ENCODE measurements around the gene MIPEP.

MIPEP gene

DNA sequence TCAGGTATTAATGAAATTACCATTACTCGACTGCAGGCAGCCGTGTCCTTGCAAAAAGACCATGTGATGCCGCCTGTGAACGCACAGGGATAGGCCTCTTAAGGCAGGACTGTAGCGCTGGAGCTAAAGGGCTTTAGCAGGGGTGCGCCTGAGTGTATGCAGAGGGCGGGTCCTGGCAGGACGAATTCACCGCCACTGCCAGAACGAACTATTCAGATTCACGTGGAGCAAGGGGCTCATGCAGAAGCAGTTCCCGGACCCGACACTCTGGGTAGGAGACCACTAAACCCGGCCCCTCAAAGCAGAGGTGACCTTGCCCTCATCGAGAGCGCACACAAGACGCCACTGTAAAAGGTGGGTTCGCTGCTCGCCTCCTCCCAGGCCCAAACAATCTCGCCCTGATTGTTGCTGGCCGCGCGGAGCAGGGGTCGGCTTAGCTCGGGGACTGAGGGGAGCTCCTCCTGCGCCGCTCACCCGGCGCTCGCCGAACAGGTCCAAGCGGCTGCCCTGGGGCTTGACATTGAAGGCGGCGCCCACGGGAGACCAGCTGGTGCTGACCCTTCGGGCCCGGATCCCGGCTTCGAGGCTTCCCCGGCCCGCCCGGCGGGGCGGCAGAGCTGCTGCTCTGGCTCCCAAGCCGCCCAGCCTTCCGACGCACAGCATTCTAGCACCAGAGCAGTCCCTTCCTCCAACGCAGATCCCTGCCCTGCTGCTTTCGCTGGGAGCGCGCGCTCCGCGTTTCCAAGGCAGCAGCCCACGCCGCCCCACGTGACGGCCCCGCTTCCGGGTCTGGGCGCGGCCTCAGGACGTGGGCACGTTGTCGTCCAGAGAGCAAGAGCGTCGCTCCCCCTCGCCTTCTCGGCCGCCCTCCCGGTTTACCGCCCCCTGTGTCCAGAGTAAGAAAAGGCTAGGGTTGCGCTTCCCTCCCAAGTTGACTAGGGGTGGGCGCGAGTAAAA lies at the start of gene MIPEP:
MIPEP (minus strand) TSS at position 743 of the 957 bp plus-strand sequence; CDS start at position 663, 80 bp downstream.
- peak; percentile 93 for DNase-seq (ENCODE audit: low spot score)
- Mint-ChIP-seq H3K4me1 (ENCODE audit: low read depth) (peaks cover 21% of the 10 kb centered on the region), H3K27me3 (ENCODE audit: low read depth) (no peaks in the 10 kb centered on the region), H3K9me3 (no peaks in the 10 kb centered on the region), H3K4me3 (peak within 1 kb of the TSS; percentile 88), H3K36me3 (ENCODE audit: low read depth) (peaks cover 5% of the 10 kb centered on the region), H3K27ac (peak within 1 kb of the TSS; percentile 82)

GRCh38 chr13:23934520-23934919 lies 45.3 kb upstream of the MIPEP start:
- no peak overlapping the region for H3K4me3 Mint-ChIP-seq
- H3K27ac Mint-ChIP-seq: no peak overlapping the region
- no peaks in the 10 kb centered on the region for H3K9me3 Mint-ChIP-seq
- no peaks in the 10 kb centered on the region for H3K4me1 Mint-ChIP-seq (ENCODE audit: low read depth)
- H3K36me3 Mint-ChIP-seq (ENCODE audit: low read depth): no peaks in the 10 kb centered on the region
- peaks cover 48% of the 10 kb centered on the region for H3K27me3 Mint-ChIP-seq (ENCODE audit: low read depth)
- DNase-seq (ENCODE audit: low spot score): no peak

DNA sequence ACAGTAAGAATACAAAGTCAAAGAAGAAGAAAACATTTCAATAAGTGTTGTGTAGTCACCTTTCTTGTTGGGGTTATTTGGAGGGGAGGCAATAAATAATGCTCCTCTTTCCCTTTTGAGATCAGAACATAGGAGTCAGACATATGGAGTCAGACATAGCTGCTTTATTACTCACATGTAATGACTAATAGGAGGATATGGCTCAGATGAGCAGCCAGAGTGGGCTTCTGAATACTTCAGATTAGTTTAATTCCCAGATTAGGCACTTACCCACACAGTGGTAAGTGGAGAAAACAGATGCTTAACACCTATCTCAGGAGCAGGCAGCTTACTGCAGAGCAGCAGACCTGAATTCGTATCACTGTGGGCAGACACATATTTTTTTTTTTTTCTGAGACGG lies 39.8 kb upstream of the MIPEP start:
- no peaks in the 10 kb centered on the region for H3K36me3 Mint-ChIP-seq (ENCODE audit: low read depth)
- DNase-seq (ENCODE audit: low spot score): no peak
- no peak overlapping the region for H3K27ac Mint-ChIP-seq
- peaks cover 40% of the 10 kb centered on the region for H3K27me3 Mint-ChIP-seq (ENCODE audit: low read depth)
- H3K9me3 Mint-ChIP-seq: no peaks in the 10 kb centered on the region
- H3K4me3 Mint-ChIP-seq: no peak overlapping the region
- no peaks in the 10 kb centered on the region for H3K4me1 Mint-ChIP-seq (ENCODE audit: low read depth)

GRCh38 chr13:23923031-23923430 lies 33.8 kb upstream of the MIPEP start:
- H3K9me3 Mint-ChIP-seq: no peaks in the 10 kb centered on the region
- no peak overlapping the region for H3K4me3 Mint-ChIP-seq
- no peaks in the 10 kb centered on the region for H3K36me3 Mint-ChIP-seq (ENCODE audit: low read depth)
- H3K4me1 Mint-ChIP-seq (ENCODE audit: low read depth): no peaks in the 10 kb centered on the region
- DNase-seq (ENCODE audit: low spot score): no peak
- H3K27ac Mint-ChIP-seq: no peak overlapping the region
- peaks cover 42% of the 10 kb centered on the region for H3K27me3 Mint-ChIP-seq (ENCODE audit: low read depth)

- Mint-ChIP-seq H3K36me3 (ENCODE audit: low read depth) (no peaks in the 10 kb centered on the region), H3K27ac (no peak overlapping the region), H3K4me1 (ENCODE audit: low read depth) (no peaks in the 10 kb centered on the region), H3K9me3 (no peaks in the 10 kb centered on the region), H3K4me3 (no peak overlapping the region), H3K27me3 (ENCODE audit: low read depth) (peaks cover 47% of the 10 kb centered on the region)
- no peak for DNase-seq (ENCODE audit: low spot score)
These were observed 33.1 kb upstream of the MIPEP start for GRCh38 chr13:23922005-23922932.

GRCh38 chr13:23921451-23921888 lies 32.3 kb upstream of the MIPEP start:
- Mint-ChIP-seq H3K4me1 (ENCODE audit: low read depth) (no peaks in the 10 kb centered on the region), H3K9me3 (no peaks in the 10 kb centered on the region), H3K4me3 (no peak overlapping the region), H3K36me3 (ENCODE audit: low read depth) (no peaks in the 10 kb centered on the region), H3K27me3 (ENCODE audit: low read depth) (peaks cover 51% of the 10 kb centered on the region), H3K27ac (no peak overlapping the region)
- DNase-seq (ENCODE audit: low spot score): no peak

- Mint-ChIP-seq H3K27ac (no peak overlapping the region), H3K9me3 (no peaks in the 10 kb centered on the region), H3K27me3 (ENCODE audit: low read depth) (peaks cover 52% of the 10 kb centered on the region), H3K4me3 (no peak overlapping the region), H3K4me1 (ENCODE audit: low read depth) (no peaks in the 10 kb centered on the region), H3K36me3 (ENCODE audit: low read depth) (no peaks in the 10 kb centered on the region)
- DNase-seq (ENCODE audit: low spot score): no peak
These were observed 29.8 kb upstream of the MIPEP start for GRCh38 chr13:23919006-23919405.

DNA sequence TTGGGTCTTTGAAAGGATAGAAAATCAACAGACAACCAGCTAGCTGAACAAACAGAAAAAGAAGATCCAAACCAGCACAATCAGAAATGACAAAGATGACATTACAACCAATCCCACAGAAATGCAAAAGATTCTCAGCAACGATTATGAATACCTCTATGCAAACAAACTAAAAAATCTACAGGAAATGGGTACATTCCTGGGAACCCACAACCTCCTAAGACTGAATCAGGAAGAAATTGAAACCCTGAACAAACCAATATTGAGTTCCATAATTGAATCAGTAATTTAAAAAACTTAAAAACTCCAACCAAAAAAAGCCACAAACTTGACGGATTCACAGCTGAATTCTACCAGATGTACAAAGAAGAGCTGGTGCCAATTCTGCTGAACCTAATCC lies 29.0 kb upstream of the MIPEP start:
- H3K27ac Mint-ChIP-seq: no peak overlapping the region
- H3K4me1 Mint-ChIP-seq (ENCODE audit: low read depth): no peaks in the 10 kb centered on the region
- peaks cover 53% of the 10 kb centered on the region for H3K27me3 Mint-ChIP-seq (ENCODE audit: low read depth)

DNA sequence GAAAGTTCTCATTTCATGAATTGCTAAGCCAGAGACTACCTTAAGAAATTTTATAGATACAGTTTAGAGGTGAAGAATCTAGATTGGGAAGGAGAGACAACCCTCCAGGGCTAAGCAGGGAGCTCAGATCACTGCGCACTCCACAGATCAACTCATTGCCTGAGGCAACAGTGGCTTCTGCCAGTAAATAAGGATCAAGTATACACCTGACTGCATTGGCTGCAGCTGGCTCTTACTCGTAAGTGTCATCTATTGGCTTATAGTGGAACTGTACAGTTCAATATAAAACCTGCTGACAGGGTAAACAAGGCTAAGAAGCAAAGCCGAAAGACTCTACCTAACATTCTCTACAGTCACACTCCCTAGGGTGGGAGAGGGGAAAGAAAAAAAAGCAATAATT lies 26.1 kb upstream of the MIPEP start:
- H3K4me3 Mint-ChIP-seq: no peak overlapping the region
- H3K36me3 Mint-ChIP-seq (ENCODE audit: low read depth): no peaks in the 10 kb centered on the region
- H3K27ac Mint-ChIP-seq: no peak overlapping the region
- peaks cover 66% of the 10 kb centered on the region for H3K27me3 Mint-ChIP-seq (ENCODE audit: low read depth)
- H3K4me1 Mint-ChIP-seq (ENCODE audit: low read depth): peaks cover 1% of the 10 kb centered on the region
- no peak for DNase-seq (ENCODE audit: low spot score)
- H3K9me3 Mint-ChIP-seq: no peaks in the 10 kb centered on the region

More for the DNA sequence above, 29.0 kb upstream of the MIPEP start:
- no peaks in the 10 kb centered on the region for H3K9me3 Mint-ChIP-seq
- no peak for DNase-seq (ENCODE audit: low spot score)
- H3K4me3 Mint-ChIP-seq: no peak overlapping the region
- H3K36me3 Mint-ChIP-seq (ENCODE audit: low read depth): no peaks in the 10 kb centered on the region

- Mint-ChIP-seq H3K27ac (no peak overlapping the region), H3K36me3 (ENCODE audit: low read depth) (no peaks in the 10 kb centered on the region), H3K4me1 (ENCODE audit: low read depth) (peaks cover 1% of the 10 kb centered on the region), H3K27me3 (ENCODE audit: low read depth) (peaks cover 50% of the 10 kb centered on the region), H3K4me3 (no peak overlapping the region), H3K9me3 (no peaks in the 10 kb centered on the region)
- no peak for DNase-seq (ENCODE audit: low spot score)
These were observed 23.3 kb upstream of the MIPEP start for GRCh38 chr13:23912469-23912868.

DNA sequence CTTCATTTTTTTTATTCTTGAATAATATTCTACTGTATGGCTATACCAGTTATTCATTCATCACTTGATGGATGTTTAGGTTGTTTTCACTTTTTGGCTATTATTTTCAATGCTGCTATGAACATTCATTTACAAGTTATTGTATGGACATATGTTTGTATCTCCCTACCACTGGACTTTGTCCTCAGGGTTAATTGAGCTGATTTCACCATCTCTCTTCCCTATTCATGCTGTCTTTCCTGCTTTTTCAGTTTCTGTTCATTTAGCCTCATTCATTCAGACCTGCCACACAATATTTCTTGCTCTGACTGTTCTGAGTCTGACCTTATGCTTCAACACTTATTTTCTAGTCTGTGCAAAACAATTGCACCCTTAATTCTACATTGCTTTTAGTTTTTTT lies 20.4 kb upstream of the MIPEP start:
- Mint-ChIP-seq H3K4me1 (ENCODE audit: low read depth) (peaks cover 1% of the 10 kb centered on the region), H3K27me3 (ENCODE audit: low read depth) (peaks cover 46% of the 10 kb centered on the region), H3K9me3 (no peaks in the 10 kb centered on the region), H3K27ac (no peak overlapping the region), H3K4me3 (no peak overlapping the region), H3K36me3 (ENCODE audit: low read depth) (no peaks in the 10 kb centered on the region)
- DNase-seq (ENCODE audit: low spot score): no peak

DNA sequence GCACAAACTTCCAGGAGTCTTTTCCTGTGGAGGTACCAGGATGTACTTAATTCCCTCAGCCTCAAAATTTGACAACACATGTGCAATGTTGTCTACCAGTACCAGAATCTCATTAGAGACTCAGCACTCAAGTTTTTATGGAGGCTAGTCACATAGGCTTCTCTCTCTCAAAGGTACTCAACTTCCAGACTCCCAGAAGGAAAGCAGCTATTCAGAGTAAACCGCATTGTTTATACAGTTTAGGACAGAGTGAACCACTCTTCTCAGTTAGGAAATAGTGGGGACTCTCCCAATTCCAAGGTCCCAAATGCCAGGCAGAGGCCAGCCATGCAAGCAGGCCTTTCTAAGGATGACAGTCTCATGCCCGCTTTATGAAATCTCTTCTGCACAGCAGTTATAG lies 16.6 kb upstream of the MIPEP start:
- Mint-ChIP-seq H3K4me3 (no peak overlapping the region), H3K36me3 (ENCODE audit: low read depth) (no peaks in the 10 kb centered on the region), H3K27me3 (ENCODE audit: low read depth) (peaks cover 59% of the 10 kb centered on the region), H3K9me3 (no peaks in the 10 kb centered on the region), H3K4me1 (ENCODE audit: low read depth) (no peaks in the 10 kb centered on the region), H3K27ac (no peak overlapping the region)
- DNase-seq (ENCODE audit: low spot score): no peak

- no peak overlapping the region for H3K27ac Mint-ChIP-seq
- H3K27me3 Mint-ChIP-seq (ENCODE audit: low read depth): peaks cover 52% of the 10 kb centered on the region
- peaks cover 9% of the 10 kb centered on the region for H3K4me1 Mint-ChIP-seq (ENCODE audit: low read depth)
- no peak overlapping the region for H3K4me3 Mint-ChIP-seq
- no peaks in the 10 kb centered on the region for H3K36me3 Mint-ChIP-seq (ENCODE audit: low read depth)
- no peaks in the 10 kb centered on the region for H3K9me3 Mint-ChIP-seq
- no peak for DNase-seq (ENCODE audit: low spot score)
These were observed 14.7 kb upstream of the MIPEP start for GRCh38 chr13:23903906-23904280.
